Midbrain (tissue), 1 donor: Measurements from ENCODE around the gene UBR4.
A peak's percentile ranks its signal among the peaks of the same experiment; 100 is the strongest.

ENCODE experiments used
- DNase-seq: peaks from one replicate; lab custom pipeline; 2025; lab: John Stamatoyannopoulos, UW

UBR4 gene

DNA sequence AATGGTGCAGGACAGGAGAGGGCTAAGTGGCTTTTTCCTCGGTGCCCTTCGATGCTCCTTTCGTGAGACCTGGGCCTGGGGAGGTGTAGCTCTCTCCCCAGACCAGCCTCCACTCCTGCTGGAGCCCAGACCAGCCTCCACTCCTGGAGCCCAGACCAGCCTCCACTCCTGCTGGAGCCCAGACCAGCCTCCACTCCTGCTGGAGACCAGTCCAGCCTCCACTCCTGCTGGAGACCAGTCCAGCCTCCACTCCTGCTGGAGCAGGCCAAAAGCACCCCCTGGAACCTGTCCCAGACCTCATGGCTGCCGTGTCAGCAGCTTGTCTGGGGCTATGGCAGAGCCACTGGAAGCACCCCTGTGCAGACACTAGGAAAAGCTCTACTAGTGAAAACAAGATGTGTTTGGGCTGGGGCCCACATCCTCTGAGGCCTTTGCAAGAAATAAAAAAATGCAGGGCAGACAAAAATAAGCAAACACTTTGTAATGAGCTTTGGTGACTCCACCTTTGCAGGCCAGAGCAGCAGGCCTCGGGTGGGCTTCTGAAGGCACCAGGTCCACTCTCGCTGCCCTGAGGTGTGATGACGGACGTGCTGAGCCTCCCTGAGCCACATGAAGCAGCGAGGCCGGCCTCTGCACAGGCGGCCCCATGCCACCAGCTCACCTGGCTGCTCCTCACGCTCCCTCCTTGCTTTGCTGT, 137.6 kb downstream of the UBR4 start:
- no peak for DNase-seq

DNA sequence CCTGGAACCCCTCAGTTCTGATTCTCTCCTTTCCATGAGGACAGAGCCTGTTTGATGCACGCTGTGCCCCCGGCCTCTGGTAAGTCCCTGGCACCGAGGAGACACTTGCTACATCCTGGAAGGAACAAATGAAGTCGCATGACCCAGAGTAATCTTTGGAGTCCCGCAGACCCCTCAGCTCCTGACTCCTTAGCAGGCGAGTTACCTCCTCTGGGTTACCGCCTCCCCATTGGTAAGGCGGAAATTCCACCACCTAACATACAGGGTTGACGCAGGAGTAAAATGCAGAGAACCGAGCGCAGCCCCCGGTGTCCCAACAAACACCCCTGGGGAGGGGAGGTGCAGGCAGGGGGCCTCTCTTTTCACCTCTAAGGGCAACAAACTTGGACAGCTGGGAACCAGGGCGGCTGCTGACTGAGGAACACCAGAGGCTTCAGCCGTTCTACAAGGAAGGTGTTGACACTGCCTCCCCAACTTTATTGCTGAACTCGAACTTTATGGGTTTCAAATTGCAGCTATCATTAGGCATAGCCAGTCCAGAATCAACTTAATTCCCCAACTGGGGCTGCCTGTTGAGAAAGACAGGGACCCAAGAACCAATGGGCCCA, 138.3 kb downstream of the UBR4 start:
- DNase-seq = no peak

DNA sequence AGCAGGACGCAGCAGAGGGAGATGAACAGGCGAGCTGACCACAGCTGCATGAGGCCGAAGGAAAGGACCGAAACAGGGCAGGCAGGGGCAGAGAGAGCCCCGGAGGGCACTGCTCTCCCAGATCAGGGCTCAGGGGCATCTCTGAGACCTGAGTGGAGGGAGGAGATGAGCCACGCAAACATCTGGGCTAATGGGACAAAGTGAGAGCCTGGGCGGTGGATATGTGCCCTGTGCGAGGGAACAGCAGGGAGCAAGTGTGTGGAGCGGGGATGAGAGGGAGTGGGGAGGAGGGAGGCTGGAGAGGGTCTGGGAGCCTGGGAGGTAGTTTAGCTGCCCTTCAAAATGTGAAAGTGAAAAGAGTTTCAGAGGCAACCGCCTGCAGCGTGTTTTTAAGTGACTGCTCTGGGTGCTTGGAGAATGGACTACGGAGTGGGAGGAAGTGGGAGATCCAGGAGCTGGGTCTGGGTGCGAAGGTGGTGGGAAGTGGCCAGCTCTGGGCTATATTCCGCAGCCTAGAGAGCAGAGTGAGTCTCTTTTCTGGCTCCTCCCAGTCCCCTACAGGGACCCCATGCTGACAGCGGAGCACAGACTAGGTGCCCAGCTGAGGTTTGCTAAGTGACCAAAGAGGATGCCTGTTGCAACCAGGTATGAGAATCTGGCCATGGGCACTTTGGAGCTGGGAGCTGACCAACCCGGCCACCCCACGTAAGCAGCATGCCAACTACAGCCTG, 139.0 kb downstream of the UBR4 start:
- DNase-seq = no peak

DNA sequence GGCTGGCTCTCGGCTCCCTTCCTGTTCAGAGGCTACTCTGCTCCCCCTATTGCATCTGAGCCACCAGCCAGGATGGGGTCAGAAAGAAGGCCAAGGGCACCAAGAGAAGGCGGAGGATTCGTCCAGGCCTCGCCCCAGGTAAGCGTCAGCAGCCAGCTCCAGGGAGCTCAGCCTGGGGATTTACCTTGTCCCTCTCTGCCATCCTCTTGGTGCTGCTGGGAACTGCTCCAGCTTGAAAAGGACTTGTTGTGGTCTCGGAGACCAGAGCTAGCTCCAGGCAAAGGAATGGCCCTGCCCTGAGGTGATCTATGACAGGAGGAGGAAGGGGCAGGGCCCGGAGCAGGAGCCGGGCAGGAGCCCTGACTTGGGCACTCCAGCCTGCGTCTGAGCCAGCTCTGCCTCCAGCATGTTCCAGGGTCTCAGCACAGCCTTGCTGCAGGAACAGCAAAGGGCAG, 139.8 kb downstream of the UBR4 start:
- DNase-seq = no peak

DNA sequence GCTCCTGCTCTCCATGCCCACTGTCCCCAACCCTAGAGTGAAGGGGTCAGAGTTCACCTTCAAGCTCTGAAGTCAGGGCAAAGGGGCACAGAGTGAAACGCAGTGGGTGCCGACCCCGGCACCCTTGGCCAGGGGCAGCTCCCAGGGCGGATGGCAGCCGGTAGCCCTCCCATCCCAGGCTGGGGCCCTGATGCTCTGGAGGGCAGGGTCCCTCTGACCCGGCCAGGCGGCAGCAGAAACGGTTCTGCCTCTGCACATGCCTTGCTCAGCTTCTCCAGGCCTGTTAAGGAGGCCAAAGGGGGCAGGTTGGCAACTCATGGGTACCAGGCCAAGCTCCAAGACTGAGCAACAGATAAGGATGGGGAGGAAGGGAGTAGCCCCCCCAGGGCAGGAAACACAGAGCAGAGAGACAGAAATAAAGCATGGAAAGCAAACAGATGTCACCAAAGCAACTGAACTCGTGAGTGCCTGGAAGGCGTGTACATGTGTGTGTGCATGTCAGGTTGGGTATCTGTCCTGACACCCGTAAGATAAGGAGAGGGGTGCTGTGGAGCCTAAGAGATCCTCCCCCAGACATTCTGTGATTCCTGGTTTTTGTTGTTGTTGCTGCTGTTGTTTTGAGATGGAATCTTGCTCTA, 141.3 kb downstream of the UBR4 start:
- no peak for DNase-seq

DNA sequence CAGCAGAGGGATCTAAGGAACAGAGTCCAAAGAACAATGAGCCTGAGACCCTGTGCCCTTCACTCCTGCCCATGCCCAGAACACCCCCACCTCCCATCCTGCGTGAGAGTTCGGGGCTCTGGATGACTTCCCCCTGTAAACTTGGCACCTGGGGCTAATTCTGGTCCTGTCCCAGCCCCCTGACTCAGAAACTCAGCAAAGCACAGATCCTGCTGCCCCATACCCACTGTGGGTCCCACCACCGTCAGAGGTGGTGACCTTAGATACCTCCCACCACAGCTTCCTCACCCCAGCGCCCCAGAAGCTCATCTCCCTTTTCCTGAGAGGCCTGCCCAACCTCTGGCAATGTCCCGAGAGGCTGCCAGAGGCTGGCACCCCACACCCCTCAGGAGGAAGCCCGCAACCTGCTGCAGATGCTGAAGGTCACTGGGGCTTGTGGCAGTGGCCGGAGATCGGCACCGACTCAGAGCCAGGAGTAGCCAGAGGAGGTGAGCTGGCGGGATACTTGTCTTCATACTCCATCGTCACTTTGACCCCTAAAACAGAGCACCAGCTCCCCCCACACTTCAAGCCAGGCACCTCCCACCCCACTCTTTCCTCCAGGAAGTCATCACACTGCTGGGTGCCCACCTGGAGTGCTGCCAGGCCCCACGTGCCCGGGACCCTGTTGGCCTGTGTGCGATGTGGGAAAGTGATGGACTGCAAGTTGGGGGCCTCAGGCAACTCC, 142.0 kb downstream of the UBR4 start:
- DNase-seq = no peak

DNA sequence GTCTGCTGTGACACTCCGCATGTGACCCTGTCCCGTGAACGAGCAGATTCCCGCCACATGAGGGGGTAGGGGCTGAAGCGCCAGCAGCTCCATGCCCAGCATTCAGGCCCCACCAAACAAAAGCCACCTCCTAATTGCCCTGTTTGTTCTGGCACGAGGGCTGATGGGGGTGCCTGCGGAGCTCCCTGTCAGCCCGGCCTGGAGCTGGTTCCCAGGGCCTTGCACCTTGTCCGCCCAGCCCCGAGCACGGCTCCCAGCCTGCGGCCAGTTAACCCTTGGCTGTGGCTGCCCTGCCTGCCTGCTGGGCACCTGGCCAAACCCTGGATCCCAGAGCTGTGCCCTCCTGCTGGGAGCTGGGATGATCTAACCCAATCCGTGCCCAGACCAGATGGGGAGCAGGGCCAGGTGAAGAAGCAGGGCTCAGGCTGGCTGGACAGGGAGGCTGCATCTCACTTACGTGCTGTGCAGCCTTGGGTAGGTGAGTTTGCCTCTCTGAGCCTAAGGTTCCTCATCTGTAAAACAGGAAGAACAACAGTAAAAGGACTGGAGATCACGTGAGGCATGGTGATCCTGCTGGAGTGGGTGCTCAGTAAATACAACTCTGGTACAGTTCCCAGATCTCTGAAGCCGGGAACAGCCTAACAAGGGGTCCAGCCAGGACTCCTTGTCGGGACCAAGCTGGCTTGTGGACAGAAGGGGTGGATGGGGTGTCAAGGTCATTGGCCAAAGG, 142.7 kb downstream of the UBR4 start:
- peak; percentile 87 for DNase-seq

DNA sequence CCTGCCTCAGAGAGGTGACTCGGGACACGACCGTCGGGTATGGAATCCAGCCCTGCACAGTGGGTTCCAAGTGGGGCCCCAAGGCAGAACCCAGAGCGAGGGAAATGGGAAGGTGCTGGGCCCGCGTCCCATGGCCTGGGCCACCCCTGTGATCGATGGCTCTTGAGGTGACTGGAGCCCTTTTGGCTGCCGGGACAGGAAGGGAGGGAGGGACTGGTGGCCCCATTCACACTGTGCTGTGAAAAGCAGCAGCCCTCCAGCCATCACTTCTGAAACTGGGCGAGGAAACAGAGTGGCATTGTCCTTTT, 143.2 kb downstream of the UBR4 start:
- DNase-seq = no peak

DNA sequence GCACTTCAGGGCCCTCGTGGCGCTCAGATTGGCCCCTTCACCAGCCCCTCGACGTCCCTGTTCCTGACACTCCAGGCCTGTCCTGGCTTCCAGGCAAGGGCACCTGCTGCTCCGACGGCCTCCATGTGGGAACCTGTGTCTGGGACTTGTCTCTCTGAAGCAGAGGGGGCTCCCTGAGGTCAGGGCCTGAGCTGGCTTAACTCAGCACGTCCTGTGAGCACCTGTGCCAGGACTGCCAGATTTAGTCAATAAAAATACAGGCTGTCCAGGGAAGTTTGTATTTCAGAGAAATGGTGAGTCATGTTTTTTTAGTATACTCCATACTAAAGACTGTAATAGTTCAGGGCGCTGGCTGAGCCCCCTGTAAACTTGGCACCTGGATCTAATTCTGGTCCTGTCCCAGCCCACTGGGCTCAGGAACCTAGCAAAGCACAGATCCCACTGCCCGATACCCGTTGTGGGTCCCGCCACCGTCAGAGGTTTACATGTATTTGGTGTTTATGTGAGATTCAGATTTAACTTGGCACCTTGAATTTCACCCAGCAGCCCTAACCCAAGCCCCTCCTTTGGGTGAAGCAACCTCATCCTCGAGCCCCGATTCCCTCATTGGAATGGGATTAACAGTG, 143.7 kb downstream of the UBR4 start:
- DNase-seq = no peak

DNA sequence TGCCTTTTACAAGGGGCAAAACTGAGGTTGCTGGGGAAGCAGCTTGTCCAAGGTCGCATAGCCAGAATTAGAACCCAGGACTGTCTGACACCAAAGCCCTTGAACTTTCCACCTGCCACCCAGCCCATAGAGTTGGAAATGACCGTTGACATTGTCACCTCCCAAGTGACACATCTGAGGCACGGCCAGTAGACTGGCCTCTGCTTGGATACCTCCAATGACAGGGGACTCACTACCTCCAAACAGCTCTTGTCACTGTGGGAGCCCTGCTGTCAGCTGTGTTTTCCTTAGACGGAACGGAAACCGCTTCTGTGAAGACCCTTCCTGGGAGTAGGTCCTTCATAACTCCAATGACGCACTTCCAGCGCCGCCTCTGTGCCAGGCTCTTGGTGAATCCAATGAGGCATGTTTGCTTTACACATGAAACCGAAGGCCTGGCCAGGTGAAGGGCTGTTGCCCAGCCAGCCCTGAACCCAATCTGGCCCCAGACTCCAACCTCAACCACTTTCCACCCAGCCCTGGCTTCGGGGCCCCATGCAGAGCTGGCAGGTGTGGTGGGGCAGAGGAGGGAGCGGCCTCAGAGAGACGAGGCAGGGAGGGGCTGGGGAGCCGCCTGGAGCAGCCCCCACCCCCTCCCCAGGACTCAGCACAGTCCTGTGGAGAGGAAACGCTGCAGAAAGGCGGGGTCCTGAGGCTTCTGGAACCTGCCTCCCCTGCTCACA, 144.4 kb downstream of the UBR4 start:
- no peak for DNase-seq

DNA sequence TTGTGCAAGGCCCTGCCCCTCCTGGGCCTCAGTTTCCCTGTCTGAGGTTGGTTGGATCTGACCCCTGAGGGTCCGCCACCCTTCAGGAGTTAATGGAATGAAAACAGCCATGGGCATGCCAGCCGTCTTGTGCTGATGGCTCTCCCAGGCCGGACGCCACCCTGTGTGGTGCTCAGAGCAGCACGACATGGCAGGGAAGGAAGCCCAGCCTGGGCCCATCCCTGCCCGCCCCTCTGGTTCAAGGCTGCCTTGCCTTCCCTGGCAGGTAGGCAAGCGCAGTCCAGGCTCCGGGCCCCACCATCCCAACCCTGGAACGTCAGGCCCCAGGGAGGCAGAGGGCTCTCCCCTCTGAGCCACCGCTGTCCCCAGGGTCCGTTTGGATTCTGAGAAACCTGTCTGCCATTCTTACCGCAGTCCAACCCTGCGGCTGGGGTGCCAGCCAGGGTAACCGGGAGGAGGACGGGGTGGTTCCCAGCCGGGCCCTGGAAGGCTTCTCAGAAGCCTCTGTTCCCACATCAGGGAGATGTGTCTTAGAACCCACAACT, 145.1 kb downstream of the UBR4 start:
- DNase-seq = no peak

DNA sequence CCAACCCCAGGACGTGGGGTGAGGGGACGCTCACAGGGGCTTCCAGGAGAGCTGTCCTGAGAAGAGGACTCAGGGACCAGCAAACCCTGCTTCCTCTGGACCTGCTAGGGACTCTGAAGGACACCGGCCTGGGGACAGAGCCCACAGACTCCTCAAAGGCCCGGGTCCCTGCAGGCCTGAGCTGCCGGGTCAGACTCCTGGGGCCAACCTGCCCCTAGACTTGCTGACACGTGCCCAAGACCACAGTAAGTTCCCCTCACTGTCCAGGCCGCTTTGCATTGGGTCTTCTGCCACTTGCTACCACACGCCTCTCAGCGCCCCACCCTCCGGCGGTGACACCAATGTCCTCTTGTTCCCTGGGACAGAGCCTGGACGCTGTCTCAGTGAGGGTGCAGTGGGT, 146.9 kb downstream of the UBR4 start:
- no peak for DNase-seq

DNA sequence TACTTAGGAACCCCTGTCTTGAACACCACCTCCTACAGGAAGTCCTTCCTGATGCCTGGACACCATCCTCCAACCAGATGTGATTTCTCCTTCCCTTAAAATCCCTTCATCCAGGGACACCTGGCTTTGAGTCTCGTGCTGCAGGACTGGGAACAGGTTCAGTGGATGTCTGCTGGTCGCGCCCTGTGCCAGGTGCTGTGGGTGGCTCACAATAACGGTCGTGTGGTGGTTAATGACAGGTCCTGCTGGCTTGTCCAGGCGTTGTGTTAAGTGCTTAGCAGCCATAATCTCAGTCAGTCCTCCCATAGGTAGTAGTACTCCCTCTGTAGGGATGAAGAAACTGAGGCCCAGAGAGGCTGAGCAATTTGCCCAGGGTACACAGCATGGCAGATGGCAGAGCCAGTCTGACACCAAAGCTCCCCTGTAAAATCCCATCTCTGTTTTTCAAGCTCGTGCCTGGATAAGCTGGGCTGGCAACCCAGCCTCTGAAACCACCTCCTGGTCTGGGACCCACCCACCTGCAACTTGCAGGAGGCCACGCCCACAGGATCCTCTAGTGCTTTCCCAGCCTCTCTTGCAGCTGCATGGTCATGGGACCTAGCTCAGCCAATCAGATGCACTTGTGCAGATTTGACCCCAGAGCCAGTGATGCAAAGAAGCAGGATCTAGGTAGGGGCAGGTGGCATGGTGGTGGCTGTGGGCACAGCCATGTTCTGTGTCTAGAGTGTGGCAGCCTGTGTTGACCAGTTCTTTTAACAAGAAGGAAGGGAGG, 147.6 kb downstream of the UBR4 start:
- no peak for DNase-seq

DNA sequence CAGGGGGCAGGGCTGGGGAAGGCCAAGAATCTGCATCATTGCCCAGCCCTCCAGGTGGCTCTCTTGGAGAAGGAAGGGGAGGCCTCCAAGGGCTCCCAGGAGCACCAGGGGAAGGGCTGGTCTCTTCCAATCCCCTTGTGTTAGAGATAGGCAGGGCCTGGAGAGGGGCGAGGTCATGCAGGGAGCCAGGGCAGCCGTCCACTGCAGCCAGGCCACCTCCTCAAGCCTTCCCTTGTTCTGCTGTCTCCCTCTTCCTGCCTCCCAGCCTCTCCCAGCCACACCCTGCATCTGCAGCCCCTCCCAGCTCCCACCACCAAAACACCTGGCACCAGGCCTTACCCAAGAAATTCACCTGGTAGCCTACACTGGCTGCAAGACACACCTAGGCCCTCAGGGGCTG, 148.3 kb downstream of the UBR4 start:
- no peak for DNase-seq

DNA sequence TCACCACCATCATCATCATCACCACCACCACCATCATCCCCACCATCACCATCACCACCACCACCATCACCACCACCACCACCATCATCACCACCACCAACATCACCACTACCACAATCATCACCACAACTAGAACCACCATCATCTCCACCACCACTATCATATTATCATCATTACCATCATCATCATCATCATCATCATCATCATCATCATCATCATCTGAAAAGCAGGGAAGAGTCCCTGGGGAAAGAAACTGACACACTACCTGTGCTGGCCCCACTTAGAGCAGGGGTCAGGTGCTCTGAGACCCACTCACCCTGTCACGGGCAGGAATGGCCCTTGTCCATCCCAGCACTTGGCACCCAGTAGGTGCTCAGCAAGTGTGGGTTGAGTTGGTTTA, 148.7 kb downstream of the UBR4 start:
- DNase-seq = no peak

DNA sequence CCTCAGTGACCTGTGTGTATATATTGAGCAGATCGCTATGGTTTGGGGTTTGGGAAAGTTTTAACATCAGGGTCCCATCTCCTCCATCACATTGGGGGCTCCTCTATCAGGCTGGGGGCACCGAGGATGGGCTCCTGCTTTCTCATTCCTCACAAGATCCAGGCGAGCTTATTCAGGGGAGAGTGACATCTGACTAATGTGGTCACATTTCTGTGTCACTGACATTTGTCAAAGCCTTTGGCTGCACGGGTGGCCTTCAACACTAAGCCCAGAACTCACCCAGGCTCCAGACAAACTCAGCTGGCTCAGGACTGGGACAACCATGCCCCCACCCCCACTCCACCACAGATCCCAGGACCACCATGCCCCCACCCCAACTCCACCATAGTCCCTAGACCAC, 150.3 kb downstream of the UBR4 start:
- no peak for DNase-seq

DNA sequence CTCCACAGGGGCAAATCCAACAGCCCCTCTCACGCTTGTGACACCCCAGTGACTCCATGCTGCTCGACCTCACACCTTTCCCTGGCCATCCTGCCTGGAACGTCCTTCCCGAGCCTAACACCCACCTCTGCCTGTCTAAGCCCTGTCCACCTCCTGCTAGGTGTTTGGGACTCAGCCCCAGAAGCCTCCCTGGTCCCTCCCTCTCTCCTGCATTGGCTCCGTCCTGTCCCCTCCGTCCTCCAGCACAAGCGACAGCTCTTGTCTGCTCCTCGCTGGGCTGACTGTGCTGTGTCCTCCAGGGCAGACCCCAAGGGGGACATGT, 151.6 kb downstream of the UBR4 start:
- DNase-seq = no peak

DNA sequence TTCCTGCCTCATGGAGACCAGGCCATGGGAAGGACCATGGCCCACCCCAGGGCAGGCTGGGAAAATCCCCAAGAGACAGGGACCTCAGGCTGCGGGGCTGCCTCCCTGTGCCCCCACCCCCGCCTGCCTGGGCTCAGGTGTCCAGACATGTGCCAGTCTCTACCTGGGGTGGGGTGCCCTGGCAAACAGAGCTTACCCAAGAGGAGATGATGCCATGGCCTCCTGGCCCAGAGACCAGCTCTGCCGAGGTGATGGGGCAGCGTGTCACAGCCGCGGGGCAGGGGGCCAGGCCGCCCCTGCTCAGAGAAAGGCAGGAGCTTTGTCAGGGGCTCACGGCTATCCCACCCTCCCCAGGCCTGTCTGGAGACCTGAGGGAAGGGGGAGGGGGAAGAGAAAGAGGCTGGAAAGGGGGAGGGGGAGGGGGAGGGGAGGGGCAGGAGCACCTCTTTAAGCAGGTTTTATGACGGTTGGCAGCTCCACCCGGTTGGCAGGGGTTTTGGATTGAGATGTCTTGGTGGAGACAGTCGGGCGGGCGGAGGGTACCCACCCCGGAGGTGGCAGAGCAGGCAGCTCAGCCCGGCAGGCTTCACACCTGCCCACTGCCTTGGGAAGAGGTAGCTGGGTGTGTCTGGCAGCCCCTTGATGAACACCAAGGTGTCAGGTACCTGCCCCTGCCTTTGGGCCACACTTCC, 152.1 kb downstream of the UBR4 start:
- DNase-seq = no peak

DNA sequence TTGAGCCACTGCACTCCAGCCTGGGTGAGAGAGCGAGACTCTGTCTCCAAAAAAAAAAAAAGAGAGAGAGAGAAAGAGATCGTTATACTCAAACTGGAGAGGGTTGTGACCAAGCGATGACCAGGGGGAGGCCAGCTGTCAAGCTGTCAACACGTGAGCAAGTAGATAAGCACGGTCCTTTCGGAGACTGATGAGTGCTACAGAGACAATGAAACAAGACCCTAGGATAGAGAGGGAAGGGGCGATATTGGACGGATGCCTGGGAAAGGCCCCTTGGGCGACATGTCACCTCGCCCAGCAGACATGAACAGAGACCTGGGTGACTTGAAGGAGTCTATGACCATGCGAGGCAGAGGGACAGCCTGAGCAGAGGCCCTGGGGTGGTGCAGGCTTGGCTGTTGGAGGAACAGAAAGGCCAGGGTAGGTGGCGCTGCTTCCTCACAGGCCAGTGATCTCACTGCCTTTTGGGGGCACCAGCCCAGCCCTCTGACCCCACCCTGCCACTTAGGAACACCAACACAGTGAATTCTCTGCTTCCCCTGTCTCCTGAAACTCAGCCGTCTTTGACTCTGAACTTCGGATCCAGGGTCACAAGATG, 152.8 kb downstream of the UBR4 start:
- no peak for DNase-seq
